Measurements from ENCODE around the gene GPC5. TPM values are rescaled to one million over a fixed set of nuclear protein-coding genes. Genes with fewer than 3 reads are reported as not detected.

GPC5 gene
- total RNA-seq, 2 experiments from 2014 or later = 0.06 TPM; not detected in 1

DNA sequence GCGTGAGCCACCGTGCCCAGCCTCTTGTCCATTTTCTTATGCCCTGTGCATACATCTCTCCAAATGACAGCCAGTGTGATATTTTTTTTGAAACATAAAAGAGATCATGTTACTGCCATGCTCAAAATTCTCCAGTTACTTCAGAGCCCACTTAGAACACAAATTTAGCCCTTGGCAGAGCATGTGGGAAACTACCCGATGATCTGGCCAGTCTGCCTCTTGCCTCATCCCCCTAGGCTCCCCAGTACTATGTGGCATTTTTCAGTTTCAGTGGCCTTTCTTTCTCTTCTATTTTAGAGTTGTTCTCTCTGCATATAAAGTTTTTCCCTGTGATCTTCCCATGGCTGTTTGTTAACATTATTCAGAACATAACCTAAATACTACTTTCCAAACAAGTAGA lies 323.0 kb downstream of the GPC5 start:
- no peak for DNase-seq
- H3K36me3 Mint-ChIP-seq (ENCODE audit: low read depth) = no peaks in the 10 kb centered on the region
- peaks cover 4% of the 10 kb centered on the region for H3K27me3 Mint-ChIP-seq
- POLR2A ChIA-PET = no interaction called here
- H3K4me1 Mint-ChIP-seq = no peaks in the 10 kb centered on the region
- no peaks in the 10 kb centered on the region for H3K9me3 Mint-ChIP-seq
- no peak overlapping the region for H3K27ac Mint-ChIP-seq
- CTCF ChIA-PET = no interaction called here
- H3K4me3 Mint-ChIP-seq = no peak overlapping the region

- ChIA-PET CTCF (no interaction called here), POLR2A (no interaction called here)
- H3K9me3 Mint-ChIP-seq = no peaks in the 10 kb centered on the region
- H3K36me3 Mint-ChIP-seq (ENCODE audit: low read depth) = no peaks in the 10 kb centered on the region
- no peak for DNase-seq
- H3K4me3 Mint-ChIP-seq = no peak overlapping the region
- peaks cover 4% of the 10 kb centered on the region for H3K27me3 Mint-ChIP-seq
- H3K27ac Mint-ChIP-seq = no peak overlapping the region
- no peaks in the 10 kb centered on the region for H3K4me1 Mint-ChIP-seq
These were observed 324.0 kb downstream of the GPC5 start for GRCh38 chr13:91722267-91722884.

GRCh38 chr13:91724591-91724990 lies 326.2 kb downstream of the GPC5 start:
- no peak for DNase-seq
- H3K4me1 Mint-ChIP-seq = no peaks in the 10 kb centered on the region
- H3K27ac Mint-ChIP-seq = no peak overlapping the region
- POLR2A ChIA-PET = no interaction called here
- CTCF ChIA-PET = no interaction called here
- H3K27me3 Mint-ChIP-seq = peaks cover 4% of the 10 kb centered on the region
- H3K9me3 Mint-ChIP-seq = no peaks in the 10 kb centered on the region
- no peak overlapping the region for H3K4me3 Mint-ChIP-seq
- H3K36me3 Mint-ChIP-seq (ENCODE audit: low read depth) = no peaks in the 10 kb centered on the region

DNA sequence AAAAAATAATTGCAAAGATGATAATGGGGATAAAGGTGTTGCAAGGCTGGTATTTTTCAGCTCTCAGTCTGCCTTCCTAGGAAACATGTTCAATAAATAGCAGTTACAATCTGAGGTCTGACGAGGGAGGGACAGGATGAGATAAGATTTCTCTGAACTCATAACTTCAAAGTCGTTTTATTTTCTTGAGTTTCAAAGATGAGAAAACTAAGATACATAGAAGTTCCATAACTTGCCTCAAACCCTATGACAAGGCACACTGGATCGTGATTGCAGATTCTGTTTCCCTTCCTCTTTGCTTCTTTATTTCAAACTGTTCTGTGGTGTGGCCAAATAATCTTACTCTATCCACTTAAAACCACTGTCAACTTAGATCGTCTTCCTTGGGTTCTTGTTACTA lies 327.2 kb downstream of the GPC5 start:
- CTCF ChIA-PET = no interaction called here
- POLR2A ChIA-PET = no interaction called here
- H3K9me3 Mint-ChIP-seq = no peaks in the 10 kb centered on the region
- no peak overlapping the region for H3K27ac Mint-ChIP-seq
- no peak overlapping the region for H3K4me3 Mint-ChIP-seq
- no peaks in the 10 kb centered on the region for H3K4me1 Mint-ChIP-seq
- peaks cover 1% of the 10 kb centered on the region for H3K27me3 Mint-ChIP-seq
- H3K36me3 Mint-ChIP-seq (ENCODE audit: low read depth) = no peaks in the 10 kb centered on the region
- no peak for DNase-seq

- CTCF ChIA-PET = no interaction called here
- H3K27me3 Mint-ChIP-seq = no peaks in the 10 kb centered on the region
- no peak overlapping the region for H3K27ac Mint-ChIP-seq
- no peak for DNase-seq
- no peaks in the 10 kb centered on the region for H3K36me3 Mint-ChIP-seq (ENCODE audit: low read depth)
- POLR2A ChIA-PET = no interaction called here
- H3K9me3 Mint-ChIP-seq = no peaks in the 10 kb centered on the region
- no peak overlapping the region for H3K4me3 Mint-ChIP-seq
- H3K4me1 Mint-ChIP-seq = no peaks in the 10 kb centered on the region
These were observed 328.2 kb downstream of the GPC5 start for GRCh38 chr13:91726671-91727070.

DNA sequence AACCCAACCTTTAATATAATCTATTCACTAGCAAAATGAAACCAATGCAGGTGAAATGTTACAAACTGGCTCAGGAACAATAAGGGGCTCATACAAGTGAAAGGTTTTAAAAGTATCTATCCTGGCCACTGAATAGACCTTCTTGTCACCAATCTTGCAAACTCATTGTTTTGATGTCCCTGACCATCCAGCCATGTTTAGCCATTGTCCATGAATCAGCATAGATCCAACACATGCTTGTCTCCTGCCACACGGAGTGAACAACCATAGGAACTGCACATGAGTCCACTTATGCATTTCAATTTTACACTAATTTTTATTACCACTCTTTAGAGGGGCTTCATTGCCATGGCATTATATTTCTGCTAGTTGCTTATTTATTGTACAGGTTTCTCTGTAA lies 331.4 kb downstream of the GPC5 start:
- Mint-ChIP-seq H3K9me3 (no peaks in the 10 kb centered on the region), H3K27me3 (no peaks in the 10 kb centered on the region), H3K27ac (no peak overlapping the region), H3K4me1 (no peaks in the 10 kb centered on the region), H3K36me3 (ENCODE audit: low read depth) (no peaks in the 10 kb centered on the region), H3K4me3 (no peak overlapping the region)
- no peak for DNase-seq
- CTCF ChIA-PET = no interaction called here
- POLR2A ChIA-PET = no interaction called here

- H3K9me3 Mint-ChIP-seq = no peaks in the 10 kb centered on the region
- DNase-seq = no peak
- CTCF ChIA-PET = interaction anchor here (1.0 to 1.1 kb wide), 2 partner anchors 9 to 67 kb away, joined by 3 read pairs; no protein-coding TSS in a partner anchor
- POLR2A ChIA-PET = no interaction called here
- H3K36me3 Mint-ChIP-seq (ENCODE audit: low read depth) = no peaks in the 10 kb centered on the region
- H3K27me3 Mint-ChIP-seq = no peaks in the 10 kb centered on the region
- H3K27ac Mint-ChIP-seq = no peak overlapping the region
- H3K4me1 Mint-ChIP-seq = no peaks in the 10 kb centered on the region
- H3K4me3 Mint-ChIP-seq = no peak overlapping the region
These were observed 341.3 kb downstream of the GPC5 start for GRCh38 chr13:91739751-91740150.

DNA sequence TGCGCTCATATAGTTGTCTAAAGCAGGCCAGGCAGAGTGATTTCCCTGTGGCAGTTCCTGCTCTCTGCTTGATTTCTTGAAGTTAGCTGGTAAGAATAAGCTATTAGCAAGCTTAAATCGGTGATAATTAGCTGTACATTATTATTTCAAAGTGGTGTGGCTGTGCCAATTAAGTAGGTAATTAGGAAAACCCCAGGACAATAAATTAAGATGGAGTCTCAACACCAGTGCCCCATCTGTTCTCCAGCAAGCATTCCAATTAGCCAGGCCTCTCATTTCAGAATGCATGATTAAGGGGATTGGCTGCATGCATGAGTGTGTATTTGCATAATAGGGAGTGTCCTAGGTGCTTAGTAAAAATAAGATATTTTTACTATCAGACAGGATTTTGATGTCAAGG lies 342.3 kb downstream of the GPC5 start:
- Mint-ChIP-seq H3K4me1 (no peaks in the 10 kb centered on the region), H3K9me3 (no peaks in the 10 kb centered on the region), H3K27me3 (no peaks in the 10 kb centered on the region), H3K27ac (no peak overlapping the region), H3K36me3 (ENCODE audit: low read depth) (no peaks in the 10 kb centered on the region), H3K4me3 (no peak overlapping the region)
- DNase-seq = no peak
- ChIA-PET CTCF (no interaction called here), POLR2A (no interaction called here)

- no peaks in the 10 kb centered on the region for H3K9me3 Mint-ChIP-seq
- H3K27ac Mint-ChIP-seq = no peak overlapping the region
- no peaks in the 10 kb centered on the region for H3K4me1 Mint-ChIP-seq
- ChIA-PET CTCF (no interaction called here), POLR2A (no interaction called here)
- DNase-seq = no peak
- H3K4me3 Mint-ChIP-seq = no peak overlapping the region
- no peaks in the 10 kb centered on the region for H3K36me3 Mint-ChIP-seq (ENCODE audit: low read depth)
- no peaks in the 10 kb centered on the region for H3K27me3 Mint-ChIP-seq
These were observed 343.5 kb downstream of the GPC5 start for GRCh38 chr13:91741925-91742324.

GRCh38 chr13:91744284-91744683 lies 345.9 kb downstream of the GPC5 start:
- Mint-ChIP-seq H3K36me3 (ENCODE audit: low read depth) (no peaks in the 10 kb centered on the region), H3K4me3 (no peak overlapping the region), H3K27ac (no peak overlapping the region), H3K9me3 (no peaks in the 10 kb centered on the region), H3K4me1 (no peaks in the 10 kb centered on the region), H3K27me3 (no peaks in the 10 kb centered on the region)
- CTCF ChIA-PET = no interaction called here
- DNase-seq = no peak
- POLR2A ChIA-PET = no interaction called here

- H3K27me3 Mint-ChIP-seq = no peaks in the 10 kb centered on the region
- H3K4me3 Mint-ChIP-seq = no peak overlapping the region
- DNase-seq = no peak
- H3K27ac Mint-ChIP-seq = no peak overlapping the region
- no peaks in the 10 kb centered on the region for H3K9me3 Mint-ChIP-seq
- ChIA-PET POLR2A (no interaction called here), CTCF (no interaction called here)
- no peaks in the 10 kb centered on the region for H3K36me3 Mint-ChIP-seq (ENCODE audit: low read depth)
- no peaks in the 10 kb centered on the region for H3K4me1 Mint-ChIP-seq
These were observed 347.5 kb downstream of the GPC5 start for GRCh38 chr13:91745967-91746366.

DNA sequence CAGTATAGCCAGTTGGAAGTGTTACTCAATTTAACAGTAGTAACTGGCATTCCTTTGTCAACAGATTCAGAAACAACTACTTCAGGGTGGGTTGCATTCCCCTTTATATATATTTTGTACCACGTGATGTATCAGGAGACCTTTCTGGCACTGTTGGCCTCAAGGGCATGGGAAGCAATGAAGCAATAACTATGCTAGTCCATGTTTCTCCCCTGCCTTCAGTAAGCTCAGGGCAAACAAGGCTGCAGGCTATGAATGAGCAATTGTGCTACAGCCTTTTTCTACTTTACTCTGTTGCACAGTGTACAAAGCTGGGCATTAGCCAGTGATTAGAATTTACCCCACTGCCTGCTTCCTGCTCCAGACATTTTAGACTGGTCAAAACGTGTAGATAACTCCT lies 348.8 kb downstream of the GPC5 start:
- no peaks in the 10 kb centered on the region for H3K9me3 Mint-ChIP-seq
- no peak overlapping the region for H3K27ac Mint-ChIP-seq
- no peak for DNase-seq
- H3K36me3 Mint-ChIP-seq (ENCODE audit: low read depth) = no peaks in the 10 kb centered on the region
- no peaks in the 10 kb centered on the region for H3K27me3 Mint-ChIP-seq
- CTCF ChIA-PET = interaction anchor here (0.6 kb wide), 1 partner anchor 32 kb away, joined by 3 read pairs; no protein-coding TSS in a partner anchor
- POLR2A ChIA-PET = no interaction called here
- H3K4me3 Mint-ChIP-seq = no peak overlapping the region
- H3K4me1 Mint-ChIP-seq = no peaks in the 10 kb centered on the region

- ChIA-PET CTCF (no interaction called here), POLR2A (no interaction called here)
- Mint-ChIP-seq H3K27me3 (no peaks in the 10 kb centered on the region), H3K27ac (no peak overlapping the region), H3K4me3 (no peak overlapping the region), H3K36me3 (ENCODE audit: low read depth) (no peaks in the 10 kb centered on the region), H3K9me3 (no peaks in the 10 kb centered on the region), H3K4me1 (no peaks in the 10 kb centered on the region)
- no peak for DNase-seq
These were observed 350.1 kb downstream of the GPC5 start for GRCh38 chr13:91748416-91749089.

- DNase-seq = no peak
- POLR2A ChIA-PET = no interaction called here
- Mint-ChIP-seq H3K4me3 (no peak overlapping the region), H3K27ac (no peak overlapping the region), H3K9me3 (no peaks in the 10 kb centered on the region), H3K36me3 (ENCODE audit: low read depth) (no peaks in the 10 kb centered on the region), H3K4me1 (no peaks in the 10 kb centered on the region), H3K27me3 (no peaks in the 10 kb centered on the region)
- CTCF ChIA-PET = no interaction called here
These were observed 360.3 kb downstream of the GPC5 start for GRCh38 chr13:91758724-91759123.
